Kidney tubule cell (primary cell): ENCODE data around the gene GNRH2.
"Not testable (repeated sequence)": the region's sequence is repeated elsewhere in the genome, so short reads cannot be mapped to it uniquely, and the experiment has no call there.

Experiments used
- DNase-seq: peaks from one replicate; pipeline ENCODE4 v3.0.0-alpha.2; 2018; ENCODE audit warnings: low spot score

Gene GNRH2, protein sequence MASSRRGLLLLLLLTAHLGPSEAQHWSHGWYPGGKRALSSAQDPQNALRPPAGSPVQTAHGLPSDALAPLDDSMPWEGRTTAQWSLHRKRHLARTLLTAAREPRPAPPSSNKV

DNA sequence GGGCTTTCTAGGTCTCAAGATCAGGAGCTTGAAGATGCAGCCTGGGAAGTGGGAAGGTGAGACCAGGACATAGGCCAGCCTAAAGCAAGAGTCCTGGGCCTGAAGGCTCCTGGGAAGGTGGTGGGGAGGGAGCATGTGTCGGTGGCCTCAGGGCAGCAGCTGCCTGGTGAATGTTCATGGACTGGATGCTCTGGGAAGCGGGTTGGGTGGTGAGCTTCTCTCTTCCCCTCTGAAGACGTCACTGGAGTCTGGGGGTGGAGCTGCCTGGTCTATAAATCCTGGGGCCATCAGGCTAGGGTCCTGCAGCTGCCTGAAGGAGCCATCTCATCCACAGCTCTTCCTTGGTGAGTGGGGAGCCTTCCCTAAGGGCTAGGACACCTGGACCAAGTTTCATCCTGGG lies at the start of gene GNRH2:
Gene GNRH2, plus strand, starts transcription at position 301 of the 400 bp plus-strand sequence. CDS start 793 bp downstream, outside the sequence.
- no peak for DNase-seq

DNA sequence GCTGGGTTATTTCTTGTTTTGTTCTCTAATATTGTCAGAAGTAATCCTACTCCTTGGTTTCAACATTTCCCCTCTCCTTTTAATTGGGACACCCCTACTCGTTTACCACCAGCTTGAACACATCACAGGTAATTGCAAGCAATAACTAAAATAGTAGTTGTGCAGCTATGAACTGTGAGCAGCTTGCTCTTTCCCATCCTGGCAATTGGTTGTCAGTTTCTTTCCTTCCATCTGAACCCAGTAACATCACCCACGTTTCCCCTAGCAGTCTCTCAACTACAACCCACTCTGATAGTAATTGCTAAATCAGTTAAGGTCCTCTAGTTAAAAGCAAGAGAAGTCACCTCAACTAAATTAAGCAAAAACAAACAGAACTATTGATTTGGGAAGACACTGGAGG lies 47.6 kb upstream of the GNRH2 start:
- no peak for DNase-seq

DNA sequence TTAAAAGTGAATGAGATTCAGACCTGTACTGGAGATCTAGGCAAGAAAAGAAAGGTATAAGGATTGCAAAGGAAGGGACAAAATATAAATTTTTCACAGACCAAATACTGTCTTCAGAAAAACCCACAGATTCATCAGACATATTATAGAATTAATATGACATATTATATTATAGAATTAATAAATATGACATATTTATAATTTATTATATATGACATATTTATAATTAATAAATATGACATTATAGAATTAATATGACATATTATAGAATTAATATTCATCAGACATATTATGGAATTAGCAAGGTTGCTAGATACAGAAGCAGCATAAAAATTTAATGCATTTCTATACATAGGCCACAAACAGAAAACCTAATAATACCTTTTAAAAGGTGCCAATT lies 44.7 kb upstream of the GNRH2 start:
- DNase-seq, result no peak

DNA sequence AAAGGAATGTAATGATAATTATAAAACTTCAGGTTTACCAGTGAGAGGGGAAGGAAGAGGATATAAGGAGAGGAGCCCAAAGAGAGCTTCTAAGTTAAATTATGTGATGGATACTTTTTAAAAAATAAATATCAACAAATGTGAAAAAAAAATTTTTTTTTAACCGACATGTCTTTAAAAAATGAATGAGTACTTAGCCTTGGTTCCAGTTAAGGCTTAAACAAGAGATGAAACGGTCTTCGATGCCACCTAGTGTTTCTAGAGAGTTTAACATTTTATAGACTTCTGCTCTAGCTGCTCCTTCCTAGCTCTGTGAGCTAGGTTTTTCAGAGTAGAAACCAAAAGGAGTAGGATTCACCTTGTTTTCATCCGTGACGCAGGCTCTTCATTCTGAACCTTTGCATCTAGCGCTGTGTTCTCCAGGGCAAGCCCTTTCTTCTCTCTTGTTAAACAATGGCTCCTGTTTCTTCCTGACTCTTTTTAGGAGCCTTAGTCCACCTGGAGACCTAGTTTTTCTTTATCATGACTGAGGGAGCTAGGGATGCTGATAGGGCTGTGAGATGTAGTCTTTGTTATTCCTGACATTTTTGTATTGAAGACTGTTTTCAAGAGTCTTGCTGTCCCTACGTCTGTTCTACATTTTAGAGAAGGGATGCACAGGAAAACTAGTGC lies 42.4 kb upstream of the GNRH2 start:
- peak; percentile 47 for DNase-seq

DNA sequence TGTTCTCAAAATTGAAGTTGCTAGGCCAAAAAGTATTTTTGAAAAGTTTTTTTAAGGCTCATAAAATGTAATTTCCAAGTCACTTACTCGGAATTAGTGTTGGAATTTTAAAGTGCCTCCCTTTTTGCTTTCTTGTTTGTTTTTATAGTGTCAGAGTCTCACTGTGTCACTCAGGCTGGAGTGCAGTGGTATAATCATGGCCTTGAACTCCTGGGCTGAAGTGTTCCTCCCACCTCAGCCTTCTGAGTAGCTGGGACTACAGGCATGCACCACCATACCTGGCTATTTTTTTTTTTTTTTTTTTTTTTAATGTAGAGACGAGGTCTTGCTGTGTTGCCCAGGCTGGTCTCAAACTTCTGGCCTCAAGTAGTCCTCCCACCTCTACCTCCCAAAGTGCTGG lies 40.0 kb upstream of the GNRH2 start:
- DNase-seq, result no peak

DNA sequence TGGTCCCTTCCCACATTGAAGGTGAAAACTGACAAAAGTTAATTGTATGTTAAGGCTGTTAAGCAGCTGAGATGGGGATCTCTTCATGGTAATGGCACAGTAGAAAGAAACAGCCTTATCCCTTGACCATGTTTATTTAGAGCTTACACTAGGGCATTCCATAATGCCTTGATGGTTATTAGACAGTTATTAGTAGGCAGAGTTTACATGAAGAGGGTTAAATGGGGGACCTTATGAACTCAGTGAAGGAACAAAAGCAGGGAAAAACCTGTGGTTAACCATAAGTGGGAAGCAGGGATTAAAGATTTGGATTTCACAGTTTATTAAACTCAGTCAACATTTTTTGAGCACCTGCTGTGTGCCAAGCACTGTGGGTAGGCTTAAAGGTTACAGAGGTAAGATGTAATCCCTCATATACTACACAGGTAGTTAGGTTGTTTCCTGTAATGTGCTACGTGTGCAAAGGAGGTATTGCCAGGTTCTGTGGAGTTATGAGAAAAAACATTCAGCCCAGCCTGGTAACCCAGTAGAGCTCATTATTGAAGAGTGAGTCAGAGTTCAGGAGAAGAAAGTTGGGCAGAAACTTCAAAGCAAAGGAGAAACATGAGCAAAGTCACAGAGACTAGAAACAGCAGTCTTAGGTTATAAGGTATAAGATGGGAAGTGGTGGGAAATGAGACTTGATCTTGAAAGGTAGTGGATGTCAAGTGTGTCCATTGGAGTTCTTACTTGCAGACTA lies 32.3 kb upstream of the GNRH2 start:
- DNase-seq, result peak; percentile 65

DNA sequence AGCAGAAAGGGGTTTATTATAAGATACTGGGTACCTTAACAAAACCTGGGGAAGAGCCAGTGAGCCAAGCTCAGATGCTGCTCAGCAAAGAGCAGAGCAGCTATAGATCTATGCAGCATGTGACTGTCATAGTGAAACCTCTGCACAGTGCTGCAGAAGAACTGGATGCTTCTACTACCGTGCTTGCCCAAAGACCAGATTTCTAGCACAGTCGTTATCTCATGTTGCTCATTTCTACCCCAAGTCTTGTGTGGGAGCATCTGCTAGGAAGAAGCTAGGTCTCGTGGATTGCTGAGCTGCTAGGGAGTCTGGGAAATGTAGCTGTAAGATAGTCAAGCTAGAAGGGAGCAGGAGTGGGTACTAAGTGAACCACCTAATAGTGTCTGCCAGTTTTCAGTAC lies 31.7 kb upstream of the GNRH2 start:
- no peak for DNase-seq

DNA sequence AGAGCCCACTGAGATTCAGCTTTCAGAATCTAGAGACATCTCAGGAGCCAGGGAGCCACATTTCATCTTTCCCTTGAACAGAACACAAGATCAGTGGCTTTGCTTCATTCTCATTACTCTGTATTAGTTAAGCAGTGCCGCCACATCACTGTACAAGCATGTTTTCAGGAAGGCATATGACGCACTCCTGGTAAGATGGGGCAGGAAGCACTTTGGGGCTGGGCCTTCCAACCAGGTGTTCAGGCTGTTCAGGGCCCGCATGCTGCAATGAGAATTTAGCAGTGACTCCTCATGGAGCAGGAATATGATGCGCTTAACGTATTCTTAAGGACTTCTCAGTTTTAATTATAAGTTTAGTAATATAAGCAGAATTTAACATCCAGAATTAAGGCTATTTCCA lies 29.7 kb upstream of the GNRH2 start:
- DNase-seq, result no peak

DNA sequence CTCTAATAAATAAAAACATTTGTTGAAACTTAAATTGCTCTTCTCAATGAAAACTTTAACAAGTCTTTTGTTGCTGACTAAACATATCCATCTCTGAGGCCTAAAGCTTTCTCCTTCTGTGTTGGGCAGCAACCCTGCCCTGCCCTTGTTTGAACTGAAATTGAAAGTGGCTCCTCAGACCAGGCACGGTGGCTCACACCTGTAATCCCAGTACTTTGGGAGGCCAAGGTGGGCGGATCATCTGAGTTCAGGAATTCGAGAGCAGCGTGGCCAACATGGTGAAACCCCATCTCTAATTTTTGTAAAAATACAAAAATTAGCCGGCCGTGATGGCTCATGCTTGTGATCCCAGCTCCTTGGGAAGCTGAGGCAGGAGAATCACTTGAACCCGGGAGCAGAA lies 29.2 kb upstream of the GNRH2 start:
- DNase-seq, result no peak

DNA sequence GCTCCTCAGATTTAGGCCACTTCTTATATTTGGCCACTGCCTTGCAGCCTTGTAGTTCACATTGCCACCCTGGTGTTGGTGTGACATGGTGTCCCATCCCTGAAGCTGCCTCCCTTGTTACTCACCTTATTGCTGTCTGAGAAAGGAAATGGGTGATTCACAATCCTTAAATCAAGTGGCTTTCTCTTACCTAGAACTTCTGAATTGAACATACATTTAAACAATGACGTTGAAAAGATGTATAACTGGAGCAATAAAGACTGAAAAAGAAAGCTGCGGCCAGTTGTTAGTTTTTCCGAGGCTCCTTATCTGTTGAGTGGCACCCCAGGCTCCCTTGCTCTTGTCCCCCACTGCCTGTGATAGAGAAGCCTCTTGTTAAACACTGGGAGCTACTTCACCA lies 28.8 kb upstream of the GNRH2 start:
- no peak for DNase-seq

DNA sequence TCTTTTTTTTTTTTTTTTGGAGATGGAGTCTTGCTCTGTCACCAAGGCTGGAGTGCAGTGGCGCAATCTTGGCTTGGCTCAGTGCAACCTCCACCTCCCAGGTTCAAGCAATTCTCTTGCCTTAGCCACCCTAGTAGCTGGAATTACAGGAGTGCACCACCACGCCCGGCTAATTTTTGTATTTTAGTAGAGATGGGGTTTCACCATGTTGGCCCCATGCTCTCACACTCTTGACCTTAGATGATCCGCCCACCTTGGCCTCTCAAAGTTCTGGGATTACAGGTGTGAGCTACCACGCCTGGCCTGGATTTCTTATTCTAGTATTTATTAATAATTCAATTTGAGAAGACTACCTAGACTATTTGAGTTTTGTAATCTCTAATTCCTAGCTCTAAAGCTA lies 28.1 kb upstream of the GNRH2 start:
- not testable (repeated sequence) for DNase-seq

DNA sequence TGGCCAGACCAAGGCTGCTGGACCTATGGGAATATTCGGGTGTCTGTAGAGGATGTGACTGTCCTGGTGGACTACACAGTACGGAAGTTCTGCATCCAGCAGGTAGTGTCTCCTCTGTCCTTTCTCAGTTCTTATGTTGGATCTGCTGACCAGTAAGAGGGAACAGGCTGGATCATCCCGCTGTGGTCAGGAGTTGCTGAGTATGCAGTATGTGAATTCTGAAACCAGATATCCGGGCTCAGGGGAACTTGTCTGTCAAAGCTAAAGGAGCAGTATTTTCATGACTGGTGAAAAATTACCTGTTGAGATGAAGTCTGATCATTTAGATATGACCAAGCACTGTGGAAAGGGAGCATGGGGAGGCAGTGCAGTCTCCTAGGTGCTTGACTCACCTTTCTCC lies 22.1 kb upstream of the GNRH2 start:
- DNase-seq, result no peak

DNA sequence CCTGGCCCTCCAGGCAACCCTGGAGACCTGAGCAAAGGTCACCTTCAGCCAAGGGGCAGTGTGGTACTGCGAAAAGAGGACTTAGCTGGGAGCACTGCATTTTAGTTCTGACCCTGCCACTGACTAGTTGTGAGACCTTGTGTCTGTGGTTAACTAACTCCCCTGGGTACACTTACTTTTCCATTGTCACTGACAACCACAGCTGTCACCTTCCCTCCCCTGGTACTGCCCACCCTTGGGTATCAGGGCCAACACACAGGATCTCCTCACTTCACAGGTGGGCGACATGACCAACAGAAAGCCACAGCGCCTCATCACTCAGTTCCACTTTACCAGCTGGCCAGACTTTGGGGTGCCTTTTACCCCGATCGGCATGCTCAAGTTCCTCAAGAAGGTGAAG lies 21.6 kb upstream of the GNRH2 start:
- no peak for DNase-seq

DNA sequence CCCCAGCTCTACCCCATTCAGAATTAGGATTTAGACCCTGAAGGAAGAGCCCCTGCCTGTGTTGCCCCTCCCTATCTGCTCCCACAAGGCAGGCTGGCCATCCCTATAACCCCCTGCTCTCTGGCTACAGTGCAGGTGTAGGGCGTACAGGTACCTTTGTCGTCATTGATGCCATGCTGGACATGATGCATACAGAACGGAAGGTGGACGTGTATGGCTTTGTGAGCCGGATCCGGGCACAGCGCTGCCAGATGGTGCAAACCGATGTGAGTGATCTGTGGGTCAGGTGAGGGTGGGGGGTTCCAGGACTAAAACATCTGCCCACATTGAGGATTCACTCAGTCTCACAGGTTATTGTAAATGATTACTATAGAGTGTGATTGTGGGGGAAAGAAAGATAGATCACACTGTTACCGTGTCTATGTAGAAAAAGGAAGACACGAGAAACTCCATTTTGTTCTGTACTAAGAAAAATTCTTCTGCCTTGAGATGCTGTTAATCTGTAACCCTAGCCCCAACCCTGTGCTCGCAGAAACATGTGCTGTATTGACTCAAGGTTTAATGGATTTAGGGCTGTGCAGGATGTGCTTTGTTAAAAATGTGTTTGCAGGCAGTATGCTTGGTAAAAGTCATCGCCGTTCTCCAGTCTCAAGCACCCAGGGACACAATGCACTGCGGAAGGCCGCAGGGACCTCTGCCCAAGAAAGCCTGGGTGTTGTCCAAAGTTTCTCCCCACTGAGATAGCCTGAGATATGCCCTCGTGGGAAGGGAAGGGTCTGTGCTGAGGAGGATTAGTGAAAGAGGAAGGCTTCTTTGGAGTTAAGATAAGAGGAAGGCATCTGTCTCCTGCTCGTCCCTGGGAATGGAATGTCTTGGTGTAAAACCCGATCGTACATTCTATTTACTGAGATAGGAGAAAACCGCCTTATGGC lies 20.6 kb upstream of the GNRH2 start:
- not testable (repeated sequence) for DNase-seq

DNA sequence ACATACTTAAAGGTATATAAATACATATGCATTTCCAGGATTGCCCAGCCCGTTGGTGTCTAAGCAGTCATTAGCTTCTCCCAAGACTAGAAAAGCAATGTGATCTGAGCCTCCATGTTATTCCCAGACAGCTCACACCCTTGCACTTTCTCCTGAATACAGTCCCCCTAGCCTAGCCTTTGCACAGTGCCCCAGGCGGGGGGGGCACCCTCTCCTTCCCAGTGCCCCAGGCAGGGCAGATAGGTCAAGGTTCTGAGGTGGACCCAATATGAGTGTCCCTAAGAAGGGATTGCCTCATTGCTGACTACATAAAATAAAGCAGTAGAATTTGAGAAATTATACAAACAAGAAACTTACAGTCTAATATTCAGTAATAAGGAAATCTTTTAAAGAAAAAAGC lies 15.4 kb upstream of the GNRH2 start:
- no peak for DNase-seq

DNA sequence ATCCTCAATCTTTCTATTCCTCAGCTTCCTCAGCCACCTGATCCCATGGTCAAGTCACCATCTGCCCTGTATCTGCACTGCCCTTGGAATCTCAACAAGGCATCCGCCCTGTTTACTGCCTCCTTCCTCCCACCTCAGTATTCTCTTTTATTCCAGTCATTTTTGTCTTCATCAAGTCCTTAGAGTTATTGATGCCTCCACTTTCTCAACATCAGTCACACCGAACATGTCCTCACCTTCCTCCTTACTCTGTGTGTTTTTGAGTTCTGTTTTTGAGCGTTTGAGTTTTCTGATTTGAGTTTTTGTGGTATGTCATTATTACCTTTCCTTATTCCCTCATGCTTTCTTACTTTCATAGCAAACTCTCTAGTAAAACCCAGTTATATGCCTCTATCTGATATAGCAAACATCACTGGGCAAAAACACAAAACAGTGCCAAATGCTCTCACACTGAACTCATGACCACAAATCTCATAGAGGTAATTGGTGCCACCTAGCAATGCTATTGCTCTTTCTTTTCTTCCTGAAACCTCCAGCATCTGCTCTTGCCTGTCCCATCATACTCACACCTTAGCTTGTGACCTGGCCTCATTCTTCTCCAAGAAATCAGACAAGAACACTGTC lies 11.8 kb upstream of the GNRH2 start:
- no peak for DNase-seq

DNA sequence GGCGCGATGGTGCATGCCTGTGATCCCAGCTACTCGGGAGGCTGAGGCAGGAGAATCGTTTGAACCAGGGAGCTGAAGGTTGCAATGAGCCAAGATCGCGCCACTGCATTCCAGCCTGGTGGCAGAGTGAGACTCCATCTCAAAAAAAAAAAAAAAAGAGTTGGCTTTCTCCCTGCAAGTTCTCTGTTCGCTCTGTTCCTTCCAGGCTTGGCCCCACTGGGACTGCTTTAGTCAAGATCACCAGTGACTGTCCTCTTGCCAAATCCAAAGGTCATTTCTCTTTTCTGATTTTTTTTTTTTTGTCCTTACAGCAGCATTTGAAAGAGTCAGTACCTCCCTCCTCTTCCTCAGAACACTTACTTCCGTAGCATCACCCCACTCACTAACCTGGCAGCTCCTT lies 10.8 kb upstream of the GNRH2 start:
- no peak for DNase-seq

DNA sequence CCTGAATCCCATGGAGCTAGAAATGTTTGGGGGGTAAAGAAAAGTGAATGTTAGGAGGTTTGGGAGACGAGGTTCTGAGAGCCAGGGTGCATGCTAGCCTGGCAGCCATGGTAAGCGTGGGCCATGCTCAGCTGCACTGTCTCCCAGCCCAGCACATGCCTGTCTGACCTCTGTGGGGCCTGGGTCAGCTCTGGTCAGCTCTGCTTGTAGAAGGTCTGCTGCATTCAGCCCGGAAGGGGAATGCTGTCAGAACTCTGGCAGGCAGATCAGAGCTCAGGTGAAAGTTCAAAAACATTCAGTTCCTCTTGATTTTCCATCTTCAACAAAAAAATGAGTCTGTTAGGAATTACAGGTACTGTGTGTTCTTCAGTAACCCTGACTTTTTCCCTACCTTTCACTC lies 5.8 kb upstream of the GNRH2 start:
- DNase-seq, result no peak

DNA sequence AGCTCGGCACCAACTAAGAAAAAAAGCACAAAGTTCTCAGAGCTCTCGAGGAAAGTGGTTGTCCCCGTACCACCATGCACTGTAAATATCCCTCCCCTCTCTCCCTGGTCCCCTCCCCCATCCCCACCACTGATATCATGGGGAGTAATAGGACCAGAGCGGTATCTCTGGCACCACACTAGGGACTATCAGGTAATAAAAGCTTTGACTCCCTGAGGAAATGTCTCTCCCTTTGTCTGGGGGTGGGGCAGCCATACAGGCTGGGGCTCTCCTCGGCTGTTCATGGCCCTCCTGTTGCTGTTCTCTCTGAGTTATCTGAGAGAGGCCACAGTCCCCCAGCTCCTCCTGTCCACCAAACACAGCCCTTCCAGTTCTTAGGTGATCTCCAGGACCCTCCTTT lies 5.0 kb upstream of the GNRH2 start:
- DNase-seq, result no peak

DNA sequence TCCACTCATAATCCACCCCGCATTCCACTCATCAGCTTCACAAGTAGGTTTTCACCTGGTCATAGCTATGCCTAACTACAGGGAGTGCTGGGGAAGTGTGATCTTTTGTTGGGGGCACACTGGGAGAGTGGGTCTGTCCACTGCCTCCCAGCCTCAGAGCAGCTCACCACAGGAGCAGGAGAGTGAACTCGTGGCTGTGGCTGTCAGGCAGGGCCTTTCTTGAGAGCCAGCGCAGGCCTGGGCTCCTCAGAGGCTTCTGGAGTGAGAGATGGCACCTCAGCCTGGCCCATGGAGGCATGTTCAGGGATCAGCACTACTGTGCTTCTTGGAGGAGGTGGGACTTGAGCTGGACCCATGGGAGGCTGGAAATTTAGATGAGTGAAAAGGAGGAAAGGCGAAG lies 4.0 kb upstream of the GNRH2 start:
- no peak for DNase-seq

DNA sequence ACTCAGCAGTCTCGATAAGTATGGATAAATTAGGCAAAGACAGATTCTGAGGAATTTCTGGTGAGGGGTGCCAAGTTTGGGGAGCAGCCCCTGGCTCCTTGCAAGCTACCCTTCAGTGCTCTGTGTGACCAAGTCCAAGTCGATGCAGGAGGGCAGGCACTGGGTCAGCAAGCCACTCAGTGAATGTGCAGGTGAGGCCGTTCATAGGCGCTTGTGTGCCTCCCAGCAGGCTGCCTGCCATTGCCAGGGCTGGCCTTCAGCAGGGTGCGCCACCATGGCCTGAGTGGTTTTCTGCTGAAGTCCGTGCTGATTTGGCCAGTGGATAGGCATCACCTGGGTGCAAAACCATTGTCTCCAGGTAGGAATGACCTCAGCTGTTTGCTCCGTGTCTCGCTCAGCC lies 3.3 kb upstream of the GNRH2 start:
- DNase-seq, result no peak

DNA sequence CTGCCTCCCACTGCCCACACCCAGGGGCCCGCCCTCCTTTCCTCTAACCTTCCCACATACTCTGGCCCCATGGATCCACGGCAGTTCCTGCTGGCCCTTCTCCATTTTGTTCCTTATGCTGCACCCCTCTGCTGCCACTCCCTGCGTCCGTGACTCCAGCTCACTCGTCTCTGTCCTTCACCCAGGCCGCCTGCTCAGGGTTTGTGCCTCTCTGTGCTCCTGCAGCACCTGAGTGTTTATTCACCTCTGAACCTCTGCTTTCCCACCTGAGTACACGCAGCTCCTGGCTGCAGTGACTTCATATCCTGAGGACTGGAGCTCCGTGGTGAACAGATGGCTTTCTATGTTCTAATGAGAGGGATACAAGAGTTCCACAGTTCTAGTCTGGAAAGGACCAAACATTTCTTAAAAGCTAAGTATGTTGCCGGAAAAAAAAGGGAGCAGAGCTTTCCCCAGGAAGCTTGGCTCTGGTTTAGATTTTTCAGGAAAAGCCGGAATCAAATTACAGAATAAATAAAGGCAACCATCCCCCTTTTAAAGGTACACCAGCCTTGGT lies 1.5 kb upstream of the GNRH2 start:
- DNase-seq, result peak; percentile 6
